Measurements from ENCODE around the gene PLEKHG2. TPM values are rescaled to one million over a fixed set of nuclear protein-coding genes. Genes with fewer than 3 reads are reported as not detected.

The PLEKHG2 gene
- total RNA-seq, 1 donor from 2014 or later, result 205 TPM

DNA sequence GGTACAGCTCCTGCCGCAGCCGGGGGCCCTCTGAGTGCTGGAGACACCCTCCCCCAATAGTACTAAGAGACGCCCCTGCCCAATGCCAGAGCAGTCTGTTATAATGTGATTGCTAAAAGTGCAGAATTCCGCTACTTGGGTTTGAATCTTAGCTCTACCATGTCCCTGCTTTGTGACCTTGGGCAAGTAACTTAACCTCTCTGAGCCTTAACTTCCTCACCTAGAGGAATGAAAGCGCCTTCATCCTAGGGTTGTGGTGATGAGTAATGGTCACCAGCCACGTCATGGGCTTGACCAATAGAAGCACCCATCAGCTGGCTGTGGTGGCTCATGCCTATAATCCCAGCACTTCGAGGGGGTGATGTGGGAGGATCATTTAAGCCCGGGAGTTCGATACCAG lies 6.5 kb downstream of the PLEKHG2 start:
- Mint-ChIP-seq H3K9me3 (ENCODE audit: unreplicated experiment) (peaks cover 8% of the 10 kb centered on the region), H3K4me3 (ENCODE audit: unreplicated experiment) (no peak overlapping the region), H3K27me3 (ENCODE audit: unreplicated experiment) (peaks cover 8% of the 10 kb centered on the region), H3K36me3 (ENCODE audit: unreplicated experiment) (no peaks in the 10 kb centered on the region), H3K27ac (ENCODE audit: unreplicated experiment) (no peak overlapping the region), H3K4me1 (ENCODE audit: low read depth, unreplicated experiment) (peaks cover 10% of the 10 kb centered on the region)
- TF ChIP-seq, protein P1, sequence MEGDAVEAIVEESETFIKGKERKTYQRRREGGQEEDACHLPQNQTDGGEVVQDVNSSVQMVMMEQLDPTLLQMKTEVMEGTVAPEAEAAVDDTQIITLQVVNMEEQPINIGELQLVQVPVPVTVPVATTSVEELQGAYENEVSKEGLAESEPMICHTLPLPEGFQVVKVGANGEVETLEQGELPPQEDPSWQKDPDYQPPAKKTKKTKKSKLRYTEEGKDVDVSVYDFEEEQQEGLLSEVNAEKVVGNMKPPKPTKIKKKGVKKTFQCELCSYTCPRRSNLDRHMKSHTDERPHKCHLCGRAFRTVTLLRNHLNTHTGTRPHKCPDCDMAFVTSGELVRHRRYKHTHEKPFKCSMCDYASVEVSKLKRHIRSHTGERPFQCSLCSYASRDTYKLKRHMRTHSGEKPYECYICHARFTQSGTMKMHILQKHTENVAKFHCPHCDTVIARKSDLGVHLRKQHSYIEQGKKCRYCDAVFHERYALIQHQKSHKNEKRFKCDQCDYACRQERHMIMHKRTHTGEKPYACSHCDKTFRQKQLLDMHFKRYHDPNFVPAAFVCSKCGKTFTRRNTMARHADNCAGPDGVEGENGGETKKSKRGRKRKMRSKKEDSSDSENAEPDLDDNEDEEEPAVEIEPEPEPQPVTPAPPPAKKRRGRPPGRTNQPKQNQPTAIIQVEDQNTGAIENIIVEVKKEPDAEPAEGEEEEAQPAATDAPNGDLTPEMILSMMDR (IDR thresholded peaks at IDR 0.05; ENCODE audit: partially characterized antibody, unreplicated experiment), result no peak
- DNase-seq, result no peak

DNA sequence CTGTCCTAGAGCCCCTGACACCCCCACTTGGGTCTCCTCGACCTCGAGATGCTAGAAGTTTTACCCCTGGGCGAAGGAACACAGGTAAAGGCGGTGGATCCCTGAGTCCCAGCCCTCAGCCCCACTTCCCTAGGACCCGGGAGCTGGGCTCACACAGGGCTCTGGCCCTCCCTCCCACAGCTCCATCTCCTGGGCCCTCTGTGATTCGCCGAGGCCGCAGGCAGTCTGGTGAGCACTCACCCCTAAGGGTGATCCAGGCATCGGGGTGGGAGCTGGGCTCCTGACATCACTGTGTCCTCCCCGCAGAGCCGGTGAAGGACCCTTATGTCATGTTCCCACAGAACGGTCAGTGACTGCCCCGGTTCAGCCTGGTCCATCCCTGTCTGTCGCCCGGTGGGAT lies 8.3 kb downstream of the PLEKHG2 start:
- TF ChIP-seq, protein P1 (IDR thresholded peaks at IDR 0.05; ENCODE audit: partially characterized antibody, unreplicated experiment), result no peak
- no peak overlapping the region for H3K4me3 Mint-ChIP-seq (ENCODE audit: unreplicated experiment)
- H3K4me1 Mint-ChIP-seq (ENCODE audit: low read depth, unreplicated experiment), result peaks cover 4% of the 10 kb centered on the region
- peaks cover 9% of the 10 kb centered on the region for H3K27me3 Mint-ChIP-seq (ENCODE audit: unreplicated experiment)
- H3K27ac Mint-ChIP-seq (ENCODE audit: unreplicated experiment), result no peak overlapping the region
- no peaks in the 10 kb centered on the region for H3K36me3 Mint-ChIP-seq (ENCODE audit: unreplicated experiment)
- peaks cover 4% of the 10 kb centered on the region for H3K9me3 Mint-ChIP-seq (ENCODE audit: unreplicated experiment)
- DNase-seq, result no peak

DNA sequence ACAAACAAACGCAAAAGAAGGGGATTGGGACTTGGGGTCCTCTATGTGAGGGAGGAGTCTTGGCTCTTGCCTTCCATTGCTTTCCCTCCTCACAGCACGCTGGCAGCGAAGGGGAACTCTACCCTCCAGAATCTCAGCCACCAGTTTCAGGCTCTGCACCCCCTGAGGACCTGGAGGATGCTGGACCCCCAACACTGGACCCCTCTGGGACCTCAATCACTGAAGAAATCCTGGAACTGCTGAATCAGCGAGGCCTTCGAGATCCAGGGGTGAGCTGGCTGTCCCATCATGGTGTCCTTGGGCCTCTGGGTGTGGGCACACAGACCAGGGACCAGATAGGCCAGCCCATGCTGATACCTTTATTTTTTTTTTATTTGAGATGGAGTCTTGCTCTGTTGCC lies 9.6 kb downstream of the PLEKHG2 start:
- H3K4me3 Mint-ChIP-seq (ENCODE audit: unreplicated experiment), result no peak overlapping the region
- no peak overlapping the region for H3K27ac Mint-ChIP-seq (ENCODE audit: unreplicated experiment)
- TF ChIP-seq, protein P1 (IDR thresholded peaks at IDR 0.05; ENCODE audit: partially characterized antibody, unreplicated experiment), result no peak
- DNase-seq, result no peak
- no peaks in the 10 kb centered on the region for H3K4me1 Mint-ChIP-seq (ENCODE audit: low read depth, unreplicated experiment)
- H3K36me3 Mint-ChIP-seq (ENCODE audit: unreplicated experiment), result no peaks in the 10 kb centered on the region
- peaks cover 14% of the 10 kb centered on the region for H3K27me3 Mint-ChIP-seq (ENCODE audit: unreplicated experiment)
- H3K9me3 Mint-ChIP-seq (ENCODE audit: unreplicated experiment), result peaks cover 4% of the 10 kb centered on the region

DNA sequence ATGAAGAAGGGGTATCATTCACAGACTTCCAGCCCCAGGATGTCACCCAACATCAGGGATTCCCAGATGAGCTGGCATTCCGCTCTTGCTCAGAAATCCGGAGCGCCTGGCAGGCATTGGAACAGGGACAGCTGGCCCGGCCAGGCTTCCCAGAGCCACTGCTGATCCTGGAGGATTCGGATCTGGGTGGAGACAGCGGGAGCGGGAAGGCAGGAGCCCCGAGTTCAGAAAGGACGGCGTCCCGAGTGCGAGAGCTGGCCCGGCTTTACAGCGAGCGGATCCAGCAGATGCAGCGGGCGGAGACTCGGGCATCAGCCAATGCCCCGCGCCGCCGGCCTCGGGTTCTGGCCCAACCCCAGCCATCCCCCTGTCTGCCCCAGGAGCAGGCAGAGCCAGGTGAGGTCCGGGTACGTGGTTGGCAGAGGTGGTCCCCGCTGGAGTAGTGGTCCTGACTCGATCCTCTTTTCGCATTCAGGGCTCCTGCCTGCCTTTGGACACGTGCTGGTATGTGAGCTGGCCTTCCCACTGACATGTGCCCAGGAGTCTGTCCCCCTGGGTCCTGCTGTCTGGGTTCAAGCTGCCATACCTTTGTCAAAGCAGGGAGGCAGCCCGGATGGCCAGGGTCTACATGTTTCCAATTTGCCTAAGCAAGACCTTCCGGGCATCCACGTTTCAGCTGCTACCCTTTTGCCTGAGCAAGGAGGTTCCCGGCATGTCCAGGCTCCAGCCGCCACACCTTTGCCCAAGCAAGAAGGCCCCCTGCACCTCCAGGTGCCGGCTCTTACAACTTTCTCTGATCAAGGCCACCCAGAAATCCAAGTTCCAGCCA lies 11.0 kb downstream of the PLEKHG2 start:
- H3K9me3 Mint-ChIP-seq (ENCODE audit: unreplicated experiment), result peaks cover 4% of the 10 kb centered on the region
- H3K4me3 Mint-ChIP-seq (ENCODE audit: unreplicated experiment), result no peak overlapping the region
- no peak for DNase-seq
- H3K27me3 Mint-ChIP-seq (ENCODE audit: unreplicated experiment), result peaks cover 16% of the 10 kb centered on the region
- no peak overlapping the region for H3K27ac Mint-ChIP-seq (ENCODE audit: unreplicated experiment)
- TF ChIP-seq, protein P1 (IDR thresholded peaks at IDR 0.05; ENCODE audit: partially characterized antibody, unreplicated experiment), result no peak
- peaks cover 2% of the 10 kb centered on the region for H3K4me1 Mint-ChIP-seq (ENCODE audit: low read depth, unreplicated experiment)
- no peaks in the 10 kb centered on the region for H3K36me3 Mint-ChIP-seq (ENCODE audit: unreplicated experiment)

DNA sequence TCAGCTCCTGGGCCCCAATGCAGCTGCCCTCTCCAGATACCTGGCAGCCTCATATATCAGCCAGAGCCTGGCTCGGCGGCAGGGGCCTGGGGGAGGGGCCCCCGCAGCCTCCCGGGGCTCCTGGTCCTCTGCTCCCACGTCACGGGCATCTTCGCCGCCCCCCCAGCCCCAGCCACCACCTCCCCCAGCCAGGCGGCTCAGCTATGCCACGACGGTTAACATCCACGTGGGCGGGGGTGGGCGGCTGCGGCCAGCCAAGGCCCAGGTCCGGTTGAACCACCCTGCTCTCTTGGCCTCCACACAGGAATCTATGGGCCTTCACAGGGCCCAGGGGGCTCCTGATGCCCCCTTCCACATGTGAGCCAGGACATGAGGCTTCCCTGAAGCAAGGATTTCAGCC lies 12.5 kb downstream of the PLEKHG2 start:
- Mint-ChIP-seq H3K4me3 (ENCODE audit: unreplicated experiment) (no peak overlapping the region), H3K27ac (ENCODE audit: unreplicated experiment) (no peak overlapping the region), H3K4me1 (ENCODE audit: low read depth, unreplicated experiment) (peaks cover 2% of the 10 kb centered on the region), H3K9me3 (ENCODE audit: unreplicated experiment) (peaks cover 2% of the 10 kb centered on the region), H3K27me3 (ENCODE audit: unreplicated experiment) (peaks cover 15% of the 10 kb centered on the region), H3K36me3 (ENCODE audit: unreplicated experiment) (no peaks in the 10 kb centered on the region)
- no peak for DNase-seq
- TF ChIP-seq, protein P1 (IDR thresholded peaks at IDR 0.05; ENCODE audit: partially characterized antibody, unreplicated experiment), result no peak
